ENCODE measurements around the gene CEP112.

Gene CEP112

GRCh38 chr17:65730711-65731169 is 461.2 kb downstream of the CEP112 start:
- DNase-seq (ENCODE audit: low read depth), result no peak

- no peak for DNase-seq (ENCODE audit: low read depth)
Measured at GRCh38 chr17:65729207-65729606, 462.7 kb downstream of the CEP112 start.

GRCh38 chr17:65727832-65728231 is 464.1 kb downstream of the CEP112 start:
- no peak for DNase-seq (ENCODE audit: low read depth)

GRCh38 chr17:65727246-65727645 is 464.7 kb downstream of the CEP112 start:
- no peak for DNase-seq (ENCODE audit: low read depth)

GRCh38 chr17:65723431-65724151 is 468.3 kb downstream of the CEP112 start:
- DNase-seq (ENCODE audit: low read depth), result no peak

- no peak for DNase-seq (ENCODE audit: low read depth)
Measured at GRCh38 chr17:65718601-65719000, 473.3 kb downstream of the CEP112 start.

GRCh38 chr17:65712383-65713267 is 479.3 kb downstream of the CEP112 start:
- DNase-seq (ENCODE audit: low read depth), result no peak

GRCh38 chr17:65711671-65712276 is 480.2 kb downstream of the CEP112 start:
- no peak for DNase-seq (ENCODE audit: low read depth)

GRCh38 chr17:65707780-65708179 is 484.2 kb downstream of the CEP112 start:
- no peak for DNase-seq (ENCODE audit: low read depth)

GRCh38 chr17:65704731-65705130 is 487.2 kb downstream of the CEP112 start:
- DNase-seq (ENCODE audit: low read depth), result no peak

- no peak for DNase-seq (ENCODE audit: low read depth)
Measured at GRCh38 chr17:65703891-65704290, 488.0 kb downstream of the CEP112 start.

GRCh38 chr17:65699459-65699858 is 492.5 kb downstream of the CEP112 start:
- no peak for DNase-seq (ENCODE audit: low read depth)

- DNase-seq (ENCODE audit: low read depth), result no peak
Measured at GRCh38 chr17:65698381-65699061, 493.4 kb downstream of the CEP112 start.

- no peak for DNase-seq (ENCODE audit: low read depth)
Measured at GRCh38 chr17:65697661-65698060, 494.3 kb downstream of the CEP112 start.

- DNase-seq (ENCODE audit: low read depth), result no peak
Measured at GRCh38 chr17:65696739-65697394, 495.1 kb downstream of the CEP112 start.

- no peak for DNase-seq (ENCODE audit: low read depth)
Measured at GRCh38 chr17:65694601-65695000, 497.3 kb downstream of the CEP112 start.

GRCh38 chr17:65690626-65691310 is 501.2 kb downstream of the CEP112 start:
- no peak for DNase-seq (ENCODE audit: low read depth)

- no peak for DNase-seq (ENCODE audit: low read depth)
Measured at GRCh38 chr17:65688307-65688706, 503.6 kb downstream of the CEP112 start.

GRCh38 chr17:65685110-65685509 is 506.8 kb downstream of the CEP112 start:
- DNase-seq (ENCODE audit: low read depth), result no peak

GRCh38 chr17:65684631-65685030 is 507.3 kb downstream of the CEP112 start:
- DNase-seq (ENCODE audit: low read depth), result no peak

GRCh38 chr17:65683428-65683827 is 508.5 kb downstream of the CEP112 start:
- no peak for DNase-seq (ENCODE audit: low read depth)
